Natural killer cell (primary cell): ENCODE results near the gene TRIL. TPM values are rescaled to one million over a fixed set of nuclear protein-coding genes. Genes with fewer than 3 reads are reported as not detected.

ENCODE experiments used
- ATAC-seq, 3 donors: fragments of 150-1000 bp in 2 of 3; fragments of 200-7000 bp in 1 of 3; cut with Tn5 transposase; 1 replicate in 1 of 3; 2 replicates in 2 of 3; pipeline ENCODE4 v1.10.0; 2021; ENCODE audit warnings: mild to moderate bottlenecking in 2 of 3, moderate library complexity in 2 of 3
- DNase-seq, 2 donors: peaks; one replicate each; pipeline versions ENCODE4 v3.0.0 to v3.0.0-alpha.2; 2013 to 2021; ENCODE audit warnings: mixed read lengths in 1 of 2
- H3K27ac ChIP-seq: one replicate; pipeline ENCODE4 v1.5.1; 2013; ENCODE audit warnings: mild to moderate bottlenecking, low read length
- H3K27me3 ChIP-seq: one replicate; pipeline ENCODE4 v1.6.1; 2013; ENCODE audit warnings: low read length; ENCODE audit not compliant: control insufficient read depth, insufficient read depth
- H3K36me3 ChIP-seq: one replicate; pipeline ENCODE4 v1.6.1; 2013; ENCODE audit warnings: low read length; ENCODE audit not compliant: control insufficient read depth, insufficient read depth
- H3K4me1 ChIP-seq: one replicate; pipeline ENCODE4 v1.6.1; 2013; ENCODE audit warnings: low read length; ENCODE audit not compliant: control insufficient read depth, insufficient read depth
- H3K4me3 ChIP-seq: one replicate; pipeline ENCODE4 v1.5.1; 2013; ENCODE audit warnings: low read length
- H3K9me3 ChIP-seq: one replicate; pipeline ENCODE4 v1.6.1; 2013; ENCODE audit warnings: low read length; ENCODE audit not compliant: control insufficient read depth, insufficient read depth
- H3K27ac Mint-ChIP-seq, 2 donors: one replicate each; pipeline ENCODE4 v1.8.0; 2022; ENCODE audit warnings: mild to moderate bottlenecking in 2 of 2, mixed read lengths in 2 of 2, moderate library complexity in 1 of 2
- H3K27me3 Mint-ChIP-seq, 2 donors: one replicate each; pipeline ENCODE4 v1.8.0; 2022; ENCODE audit warnings: low read depth in 2 of 2, mixed read lengths in 2 of 2
- H3K36me3 Mint-ChIP-seq: one replicate; pipeline ENCODE4 v1.8.0; 2022; ENCODE audit warnings: mixed read lengths
- H3K4me1 Mint-ChIP-seq, 2 donors: one replicate each; pipeline ENCODE4 v1.8.0; 2022; ENCODE audit warnings: mixed read lengths in 2 of 2
- H3K4me3 Mint-ChIP-seq: one replicate; pipeline ENCODE4 v1.8.0; 2022; ENCODE audit warnings: mild to moderate bottlenecking, moderate library complexity, mixed read lengths
- H3K9me3 Mint-ChIP-seq, 2 donors: one replicate each; pipeline ENCODE4 v1.8.0; 2022; ENCODE audit warnings: mixed read lengths in 2 of 2
- WGBS: methylation state at CpG from one replicate; pipeline ENCODE4 v1.1.7; 2013; ENCODE audit warnings: missing lambda C conversion rate; ENCODE audit not compliant: insufficient coverage; 5-methylcytosine and 5-hydroxymethylcytosine counted together
- intact Hi-C: fragments of 100-400 bp; cut with micrococcal nuclease; formaldehyde crosslinking; loops from one replicate; pipeline ENCODE4 v1.14.2; 2022
- total RNA-seq, 4 donors: library from RNA; stranded (reverse); fragments of 120-200 nt in 1 of 4; gene quantifications; one replicate each; pipeline versions ENCODE4 v1.2.3 to v1.2.4, GENCODE V29; 2013 to 2022
- TF ChIP-seq, protein P1 (sequence below): fragments of 200-600 bp; IDR thresholded peaks from one replicate; pipeline ENCODE4 v1.8.0; 2022; ENCODE audit warnings: antibody characterized with exemption

The TRIL gene
- total RNA-seq, 3 donors from 2014 or later (not counting 1 experiment from before 2014, with no cell fraction given) = 0.07 TPM; not detected in 2

DNA sequence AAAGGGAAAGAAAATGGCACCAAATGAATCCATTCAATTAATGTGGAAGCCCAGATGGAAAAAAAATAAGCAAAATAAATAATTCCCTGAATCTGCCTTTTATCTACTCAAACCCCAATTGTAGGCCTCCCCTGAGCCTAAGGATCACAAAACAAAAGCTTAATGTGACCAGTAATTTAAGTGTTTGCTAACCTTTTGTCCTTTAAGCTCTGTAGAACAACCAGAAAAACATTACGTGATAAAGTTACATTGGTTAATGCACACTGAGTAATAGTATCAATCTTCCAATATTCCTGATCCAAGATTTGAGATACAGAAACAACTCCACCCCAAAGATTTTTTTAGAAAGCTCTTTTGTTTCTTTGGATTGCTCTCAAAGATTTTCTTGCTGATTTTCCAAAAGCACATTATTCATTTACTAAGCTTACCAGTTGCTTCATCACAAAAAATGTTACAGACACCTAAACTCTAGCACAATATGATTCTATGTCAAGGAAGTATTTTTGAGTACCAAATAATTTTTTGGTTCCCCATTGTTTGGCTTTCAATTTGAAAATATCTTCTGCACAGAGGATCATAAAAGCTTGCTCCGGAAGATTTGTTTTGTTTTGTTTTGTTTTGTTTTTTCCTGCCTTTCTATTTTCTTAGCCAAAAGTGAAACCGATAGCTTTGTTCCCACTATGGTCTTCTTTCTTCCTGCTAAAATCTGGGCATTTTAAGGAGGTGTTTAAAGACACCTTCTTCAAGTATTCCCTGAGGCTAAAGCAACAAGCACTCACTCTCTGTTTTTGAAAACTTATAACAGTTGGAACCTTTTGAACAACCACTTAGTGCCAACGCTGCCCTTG lies 54.2 kb downstream of the TRIL start:
- no peak for ATAC-seq

More for the DNA sequence above, 54.2 kb downstream of the TRIL start:
- Mint-ChIP-seq H3K36me3 (no peaks in the 10 kb centered on the region), H3K4me1 (no peaks in the 10 kb centered on the region), H3K4me3 (no peak overlapping the region), H3K27me3 (peaks cover 19 to 55% of the 10 kb centered on the region in 2 donors), H3K9me3 (no peaks in the 10 kb centered on the region), H3K27ac (no peak overlapping the region)
- Histone ChIP-seq H3K4me3 (no peak overlapping the region), H3K4me1 (no peaks in the 10 kb centered on the region), H3K27me3 (peaks cover 5% of the 10 kb centered on the region), H3K36me3 (no peaks in the 10 kb centered on the region), H3K27ac (no peak overlapping the region), H3K9me3 (no peaks in the 10 kb centered on the region)
- no peak for DNase-seq
- WGBS = 91% methylated on average over 4 of the region's 4 CpGs
- intact Hi-C loops = no loop called here
- TF ChIP-seq, protein P1, sequence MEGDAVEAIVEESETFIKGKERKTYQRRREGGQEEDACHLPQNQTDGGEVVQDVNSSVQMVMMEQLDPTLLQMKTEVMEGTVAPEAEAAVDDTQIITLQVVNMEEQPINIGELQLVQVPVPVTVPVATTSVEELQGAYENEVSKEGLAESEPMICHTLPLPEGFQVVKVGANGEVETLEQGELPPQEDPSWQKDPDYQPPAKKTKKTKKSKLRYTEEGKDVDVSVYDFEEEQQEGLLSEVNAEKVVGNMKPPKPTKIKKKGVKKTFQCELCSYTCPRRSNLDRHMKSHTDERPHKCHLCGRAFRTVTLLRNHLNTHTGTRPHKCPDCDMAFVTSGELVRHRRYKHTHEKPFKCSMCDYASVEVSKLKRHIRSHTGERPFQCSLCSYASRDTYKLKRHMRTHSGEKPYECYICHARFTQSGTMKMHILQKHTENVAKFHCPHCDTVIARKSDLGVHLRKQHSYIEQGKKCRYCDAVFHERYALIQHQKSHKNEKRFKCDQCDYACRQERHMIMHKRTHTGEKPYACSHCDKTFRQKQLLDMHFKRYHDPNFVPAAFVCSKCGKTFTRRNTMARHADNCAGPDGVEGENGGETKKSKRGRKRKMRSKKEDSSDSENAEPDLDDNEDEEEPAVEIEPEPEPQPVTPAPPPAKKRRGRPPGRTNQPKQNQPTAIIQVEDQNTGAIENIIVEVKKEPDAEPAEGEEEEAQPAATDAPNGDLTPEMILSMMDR = no peak

Other genes starting within 250 kb of the TRIL start
- gene CPVL, start 188.2 kb upstream of the TRIL start, total RNA-seq = 10 to 100 TPM in 1 of 3 donors, 1 to 10 TPM in 2; 4.9 to 11.6 (median 9.8) TPM
- gene CHN2, start 236.4 kb upstream of the TRIL start, total RNA-seq = 10 to 100 TPM; 23.2 to 40.6 (median 30.2) TPM